Measurements from ENCODE around the gene LCE1B. TPM values are rescaled to one million over a fixed set of nuclear protein-coding genes. Genes with fewer than 3 reads are reported as not detected.

Gene LCE1B
- not detected for polyA plus RNA-seq

- Histone ChIP-seq H3K9me3 (ENCODE audit: control insufficient read depth in 2 of 2, insufficient read depth in 1 of 2, low read depth in 1 of 2, low read length in 1 of 2) (no peaks in the 10 kb centered on the region), H3K36me3 (ENCODE audit: control insufficient read depth in 2 of 2, insufficient read depth in 2 of 2, low read length in 1 of 2) (no peaks in the 10 kb centered on the region), H3K4me3 (ENCODE audit: low read depth in 1 of 2, low read length in 2 of 2) (no peak within 1 kb of the TSS), H3K27ac (ENCODE audit: low read depth in 2 of 2, low read length in 1 of 2) (no peak within 1 kb of the TSS), H3K4me1 (ENCODE audit: control insufficient read depth in 2 of 2, insufficient read depth in 2 of 2, low read length in 1 of 2) (peaks cover 0 to 7% of the 10 kb centered on the region in 2 donors), H3K27me3 (ENCODE audit: control insufficient read depth in 1 of 2, insufficient read depth in 2 of 2, low read length in 2 of 2) (no peaks in the 10 kb centered on the region)
- WGBS, 2 donors, result 78 to 84% methylated on average over 2 of the region's 2 CpGs
Measured at GRCh38 chr1:152811671-152812070, at the start of gene LCE1B. Gene LCE1B, plus strand, starts transcription at chr1:152811971. Its CDS starts 476 bp downstream, at chr1:152812447.

DNA sequence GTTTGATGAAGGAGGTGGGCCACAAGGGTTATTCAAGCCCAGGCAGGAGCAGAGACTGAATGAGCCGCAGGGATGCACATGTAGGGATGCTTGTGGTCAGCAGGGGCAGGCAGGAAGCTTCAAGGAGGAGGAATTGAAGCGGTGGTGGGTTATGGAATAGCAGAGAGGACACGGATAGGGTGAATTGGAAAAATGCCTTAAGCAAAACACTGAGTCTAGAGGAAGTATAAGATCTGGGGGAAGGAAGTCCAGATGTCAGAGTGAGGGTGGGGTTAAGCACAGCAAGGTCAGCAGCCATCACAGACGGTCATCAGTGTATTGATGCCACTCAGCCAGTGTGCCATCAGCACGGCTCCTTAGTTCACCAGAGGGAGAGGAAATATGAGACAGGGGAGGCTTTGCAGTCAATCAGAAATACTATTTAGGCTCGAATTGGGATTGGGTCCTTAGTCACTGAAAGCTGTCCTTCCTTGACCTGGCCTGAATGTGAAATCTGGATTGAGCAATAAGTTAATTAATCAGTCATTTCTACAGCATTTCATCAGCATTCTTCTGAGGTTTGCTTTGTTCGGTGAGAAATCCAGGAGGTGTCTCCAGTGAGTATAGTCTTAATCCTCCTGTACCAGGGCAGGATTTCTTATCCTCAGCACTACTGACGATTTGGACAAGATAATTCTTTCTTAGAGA lies 42.8 kb upstream of the LCE1B start:
- Histone ChIP-seq H3K36me3 (ENCODE audit: control insufficient read depth in 2 of 2, insufficient read depth in 2 of 2, low read length in 1 of 2) (no peaks in the 10 kb centered on the region), H3K27me3 (ENCODE audit: control insufficient read depth in 1 of 2, insufficient read depth in 2 of 2, low read length in 2 of 2) (no peaks in the 10 kb centered on the region), H3K4me1 (ENCODE audit: control insufficient read depth in 2 of 2, insufficient read depth in 2 of 2, low read length in 1 of 2) (peaks cover 0 to 2% of the 10 kb centered on the region in 2 donors), H3K27ac (ENCODE audit: low read depth in 2 of 2, low read length in 1 of 2) (peak overlapping the region in 1 of 2 donors; percentile 17), H3K9me3 (ENCODE audit: control insufficient read depth in 2 of 2, insufficient read depth in 1 of 2, low read depth in 1 of 2, low read length in 1 of 2) (no peaks in the 10 kb centered on the region), H3K4me3 (ENCODE audit: low read depth in 1 of 2, low read length in 2 of 2) (no peak overlapping the region)
- WGBS, 2 donors, result 55 to 61% methylated on average over 8 of the region's 8 CpGs

DNA sequence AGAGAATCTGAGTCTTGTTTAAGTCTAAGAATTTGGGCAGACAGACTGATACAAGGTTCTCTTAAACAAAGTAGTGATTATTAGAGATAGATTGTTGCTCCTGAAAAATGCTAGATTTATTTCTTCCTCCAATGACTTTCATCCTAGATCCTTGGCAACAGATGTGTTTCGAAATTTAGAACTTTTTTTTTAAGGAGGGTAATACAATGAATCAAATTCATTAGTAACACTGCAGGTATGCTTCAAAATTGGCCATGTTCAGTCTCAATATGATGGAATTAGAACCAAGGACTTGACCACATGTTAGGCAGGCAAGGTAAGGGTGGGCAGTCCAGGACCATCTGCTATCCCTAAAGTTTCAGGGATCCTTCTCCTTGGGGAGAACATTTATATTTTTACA lies 41.4 kb upstream of the LCE1B start:
- no peaks in the 10 kb centered on the region for H3K9me3 ChIP-seq (ENCODE audit: control insufficient read depth in 2 of 2, insufficient read depth in 1 of 2, low read depth in 1 of 2, low read length in 1 of 2)
- H3K27me3 ChIP-seq (ENCODE audit: control insufficient read depth in 1 of 2, insufficient read depth in 2 of 2, low read length in 2 of 2), result no peaks in the 10 kb centered on the region
- no peaks in the 10 kb centered on the region for H3K36me3 ChIP-seq (ENCODE audit: control insufficient read depth in 2 of 2, insufficient read depth in 2 of 2, low read length in 1 of 2)
- peaks cover 0 to 2% of the 10 kb centered on the region in 2 donors for H3K4me1 ChIP-seq (ENCODE audit: control insufficient read depth in 2 of 2, insufficient read depth in 2 of 2, low read length in 1 of 2)
- 53 to 67% methylated on average over 1 of the region's 1 CpG for WGBS, 2 donors
- H3K4me3 ChIP-seq (ENCODE audit: low read depth in 1 of 2, low read length in 2 of 2), result no peak overlapping the region
- H3K27ac ChIP-seq (ENCODE audit: low read depth in 2 of 2, low read length in 1 of 2), result no peak overlapping the region

DNA sequence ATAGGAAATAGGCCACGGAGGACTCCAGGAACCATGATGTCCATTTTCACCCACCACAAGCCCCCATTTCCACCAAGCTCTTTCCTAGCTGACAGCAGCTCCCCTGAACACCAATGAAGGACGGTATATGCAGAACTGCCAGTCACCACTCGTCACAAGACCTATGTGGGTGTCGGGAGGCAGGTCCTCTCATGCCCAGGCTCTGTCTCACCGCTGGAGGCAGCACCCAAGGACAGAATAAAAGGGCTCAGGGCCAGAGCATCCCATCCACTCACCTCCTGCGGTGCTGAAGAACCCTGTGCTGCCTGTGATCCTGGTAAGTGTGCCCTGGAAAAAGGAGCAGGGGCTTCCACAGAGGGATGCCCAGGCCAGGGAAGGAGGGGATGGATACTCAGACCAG lies 36.9 kb upstream of the LCE1B start, which contains the start of gene LCE1F:
TSS of gene LCE1F (plus strand) at position 266 of the 400 bp plus-strand sequence. CDS start 1,232 bp downstream, outside the sequence.
- no peak within 1 kb of the TSS for H3K4me3 ChIP-seq (ENCODE audit: low read depth in 1 of 2, low read length in 2 of 2)
- WGBS, 2 donors, result 55 to 64% methylated on average over 6 of the region's 6 CpGs
- no peaks in the 10 kb centered on the region for H3K27me3 ChIP-seq (ENCODE audit: control insufficient read depth in 1 of 2, insufficient read depth in 2 of 2, low read length in 2 of 2)
- H3K9me3 ChIP-seq (ENCODE audit: control insufficient read depth in 2 of 2, insufficient read depth in 1 of 2, low read depth in 1 of 2, low read length in 1 of 2), result no peaks in the 10 kb centered on the region
- H3K36me3 ChIP-seq (ENCODE audit: control insufficient read depth in 2 of 2, insufficient read depth in 2 of 2, low read length in 1 of 2), result no peaks in the 10 kb centered on the region
- no peaks in the 10 kb centered on the region for H3K4me1 ChIP-seq (ENCODE audit: control insufficient read depth in 2 of 2, insufficient read depth in 2 of 2, low read length in 1 of 2)
- H3K27ac ChIP-seq (ENCODE audit: low read depth in 2 of 2, low read length in 1 of 2), result no peak within 1 kb of the TSS

DNA sequence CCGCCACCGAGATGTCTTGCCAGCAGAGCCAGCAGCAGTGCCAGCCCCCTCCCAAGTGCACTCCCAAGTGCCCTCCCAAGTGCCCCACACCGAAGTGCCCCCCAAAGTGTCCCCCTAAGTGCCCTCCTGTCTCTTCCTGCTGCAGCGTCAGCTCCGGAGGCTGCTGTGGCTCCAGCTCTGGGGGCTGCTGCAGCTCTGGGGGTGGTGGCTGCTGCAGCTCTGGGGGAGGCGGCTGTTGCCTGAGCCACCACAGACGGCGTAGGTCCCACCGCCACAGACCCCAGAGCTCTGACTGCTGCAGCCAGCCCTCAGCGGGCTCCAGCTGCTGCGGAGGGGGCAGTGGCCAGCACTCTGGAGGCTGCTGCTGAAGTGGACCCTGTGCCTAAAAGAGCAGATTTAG lies 35.4 kb upstream of the LCE1B start:
- Histone ChIP-seq H3K4me1 (ENCODE audit: control insufficient read depth in 2 of 2, insufficient read depth in 2 of 2, low read length in 1 of 2) (no peaks in the 10 kb centered on the region), H3K27me3 (ENCODE audit: control insufficient read depth in 1 of 2, insufficient read depth in 2 of 2, low read length in 2 of 2) (no peaks in the 10 kb centered on the region)
- WGBS, 2 donors, result 82 to 87% methylated on average over 11 of the region's 11 CpGs

DNA sequence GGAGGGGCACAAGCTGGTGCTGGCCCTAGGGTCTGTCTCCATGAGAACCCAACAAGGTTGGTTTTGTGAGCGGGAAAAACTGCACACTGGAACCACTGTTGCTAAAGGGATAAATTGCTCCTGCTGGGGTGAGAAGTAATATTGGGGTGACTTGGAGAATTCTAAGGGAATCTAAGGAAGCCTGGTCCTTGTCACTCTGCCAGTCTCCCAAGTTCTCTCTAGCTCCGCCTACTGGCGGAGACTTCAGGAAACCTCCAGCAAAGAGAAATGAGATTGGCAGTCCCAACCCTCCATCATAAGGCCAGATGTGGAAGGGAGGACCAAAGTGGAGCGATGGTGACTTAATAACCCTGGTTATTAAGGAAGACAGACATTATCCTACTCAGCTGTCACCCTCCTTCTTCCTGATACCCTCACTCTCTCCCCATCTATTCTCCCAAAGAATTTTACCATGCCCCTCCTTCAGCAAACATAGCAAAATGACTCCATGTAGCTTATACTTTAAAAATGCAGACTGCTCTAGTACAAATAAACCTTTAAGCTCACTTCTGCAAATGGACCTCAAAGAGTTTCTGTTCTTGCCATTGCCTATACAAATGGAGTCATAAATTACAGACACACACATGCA lies 34.1 kb upstream of the LCE1B start:
- no peaks in the 10 kb centered on the region for H3K36me3 ChIP-seq (ENCODE audit: control insufficient read depth in 2 of 2, insufficient read depth in 2 of 2, low read length in 1 of 2)
- H3K4me3 ChIP-seq (ENCODE audit: low read depth in 1 of 2, low read length in 2 of 2), result no peak overlapping the region
- 62 to 67% methylated on average over 4 of the region's 4 CpGs for WGBS, 2 donors
- no peaks in the 10 kb centered on the region for H3K4me1 ChIP-seq (ENCODE audit: control insufficient read depth in 2 of 2, insufficient read depth in 2 of 2, low read length in 1 of 2)
- no peaks in the 10 kb centered on the region for H3K27me3 ChIP-seq (ENCODE audit: control insufficient read depth in 1 of 2, insufficient read depth in 2 of 2, low read length in 2 of 2)
- H3K27ac ChIP-seq (ENCODE audit: low read depth in 2 of 2, low read length in 1 of 2), result no peak overlapping the region
- H3K9me3 ChIP-seq (ENCODE audit: control insufficient read depth in 2 of 2, insufficient read depth in 1 of 2, low read depth in 1 of 2, low read length in 1 of 2), result no peaks in the 10 kb centered on the region

More for the DNA sequence above, 35.4 kb upstream of the LCE1B start:
- no peak overlapping the region for H3K27ac ChIP-seq (ENCODE audit: low read depth in 2 of 2, low read length in 1 of 2)
- no peak overlapping the region for H3K4me3 ChIP-seq (ENCODE audit: low read depth in 1 of 2, low read length in 2 of 2)
- H3K36me3 ChIP-seq (ENCODE audit: control insufficient read depth in 2 of 2, insufficient read depth in 2 of 2, low read length in 1 of 2), result no peaks in the 10 kb centered on the region
- H3K9me3 ChIP-seq (ENCODE audit: control insufficient read depth in 2 of 2, insufficient read depth in 1 of 2, low read depth in 1 of 2, low read length in 1 of 2), result no peaks in the 10 kb centered on the region

GRCh38 chr1:152783095-152783494 lies 28.7 kb upstream of the LCE1B start:
- H3K27me3 ChIP-seq (ENCODE audit: control insufficient read depth in 1 of 2, insufficient read depth in 2 of 2, low read length in 2 of 2), result no peaks in the 10 kb centered on the region
- peaks cover 0 to 6% of the 10 kb centered on the region in 2 donors for H3K4me1 ChIP-seq (ENCODE audit: control insufficient read depth in 2 of 2, insufficient read depth in 2 of 2, low read length in 1 of 2)
- WGBS, 2 donors, result 55 to 71% methylated on average over 2 of the region's 2 CpGs
- no peaks in the 10 kb centered on the region for H3K36me3 ChIP-seq (ENCODE audit: control insufficient read depth in 2 of 2, insufficient read depth in 2 of 2, low read length in 1 of 2)
- H3K4me3 ChIP-seq (ENCODE audit: low read depth in 1 of 2, low read length in 2 of 2), result no peak overlapping the region
- no peaks in the 10 kb centered on the region for H3K9me3 ChIP-seq (ENCODE audit: control insufficient read depth in 2 of 2, insufficient read depth in 1 of 2, low read depth in 1 of 2, low read length in 1 of 2)
- no peak overlapping the region for H3K27ac ChIP-seq (ENCODE audit: low read depth in 2 of 2, low read length in 1 of 2)

DNA sequence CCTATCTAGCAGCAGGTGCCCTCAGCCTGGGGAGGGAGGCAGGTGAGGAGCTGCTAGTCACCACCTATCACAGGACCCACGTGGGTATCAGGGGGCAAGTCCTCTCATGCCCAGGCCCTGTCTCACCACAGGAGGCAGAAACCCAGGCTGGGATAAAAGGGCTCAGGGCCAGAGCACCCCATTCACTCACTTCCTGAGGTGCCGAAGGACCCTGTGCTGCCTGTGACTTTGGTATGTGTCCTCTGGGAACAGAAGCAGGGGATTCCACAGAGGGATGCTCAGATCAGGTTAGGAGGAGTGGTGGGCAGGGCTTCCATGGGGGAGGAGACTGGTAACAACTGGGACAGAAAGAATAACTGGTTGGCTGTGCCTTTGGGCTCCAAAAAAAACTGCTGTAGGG lies 25.7 kb upstream of the LCE1B start, which contains the start of gene LCE1E:
TSS of gene LCE1E (plus strand) at position 181 of the 400 bp plus-strand sequence. CDS start 1,043 bp downstream, outside the sequence.
- H3K27ac ChIP-seq (ENCODE audit: low read depth in 2 of 2, low read length in 1 of 2), result no peak within 1 kb of the TSS
- no peak within 1 kb of the TSS for H3K4me3 ChIP-seq (ENCODE audit: low read depth in 1 of 2, low read length in 2 of 2)
- H3K4me1 ChIP-seq (ENCODE audit: control insufficient read depth in 2 of 2, insufficient read depth in 2 of 2, low read length in 1 of 2), result peaks cover 0 to 6% of the 10 kb centered on the region in 2 donors
- WGBS, 2 donors, result 21 to 37% methylated on average over 2 of the region's 2 CpGs
- H3K27me3 ChIP-seq (ENCODE audit: control insufficient read depth in 1 of 2, insufficient read depth in 2 of 2, low read length in 2 of 2), result no peaks in the 10 kb centered on the region
- no peaks in the 10 kb centered on the region for H3K36me3 ChIP-seq (ENCODE audit: control insufficient read depth in 2 of 2, insufficient read depth in 2 of 2, low read length in 1 of 2)
- H3K9me3 ChIP-seq (ENCODE audit: control insufficient read depth in 2 of 2, insufficient read depth in 1 of 2, low read depth in 1 of 2, low read length in 1 of 2), result no peaks in the 10 kb centered on the region

DNA sequence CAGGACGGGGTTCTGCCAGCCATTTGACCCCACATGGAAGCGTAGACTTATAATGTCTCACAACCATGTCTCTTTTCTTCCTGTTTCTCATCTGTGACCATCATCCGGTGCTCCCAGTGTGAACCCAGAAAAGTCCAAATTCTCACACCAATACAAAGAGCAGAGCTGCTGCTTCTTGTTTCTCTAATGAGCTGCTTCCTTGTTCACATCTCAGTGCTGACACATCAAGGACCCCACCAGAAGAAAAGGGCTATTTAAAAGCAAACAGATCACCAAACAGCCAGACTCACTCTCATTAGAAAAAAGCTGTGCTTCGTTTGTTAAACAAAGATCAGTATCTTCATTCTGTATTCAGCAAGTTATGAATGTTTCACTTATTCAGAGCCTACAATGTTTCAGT lies 16.1 kb upstream of the LCE1B start:
- H3K9me3 ChIP-seq (ENCODE audit: control insufficient read depth in 2 of 2, insufficient read depth in 1 of 2, low read depth in 1 of 2, low read length in 1 of 2), result no peaks in the 10 kb centered on the region
- no peaks in the 10 kb centered on the region for H3K27me3 ChIP-seq (ENCODE audit: control insufficient read depth in 1 of 2, insufficient read depth in 2 of 2, low read length in 2 of 2)
- H3K27ac ChIP-seq (ENCODE audit: low read depth in 2 of 2, low read length in 1 of 2), result no peak overlapping the region
- no peaks in the 10 kb centered on the region for H3K36me3 ChIP-seq (ENCODE audit: control insufficient read depth in 2 of 2, insufficient read depth in 2 of 2, low read length in 1 of 2)
- no peaks in the 10 kb centered on the region for H3K4me1 ChIP-seq (ENCODE audit: control insufficient read depth in 2 of 2, insufficient read depth in 2 of 2, low read length in 1 of 2)
- 59 to 68% methylated on average over 4 of the region's 4 CpGs for WGBS, 2 donors
- H3K4me3 ChIP-seq (ENCODE audit: low read depth in 1 of 2, low read length in 2 of 2), result no peak overlapping the region
